Left ventricle myocardium inferior (tissue), 1 donor: ENCODE measurements around the gene STK38. TPM values are rescaled to one million over a fixed set of nuclear protein-coding genes. Genes with fewer than 3 reads are reported as not detected.
"Not testable (repeated sequence)": the region's sequence is repeated elsewhere in the genome, so short reads cannot be mapped to it uniquely, and the experiment has no call there.

Experiments
- DNase-seq: peaks from one replicate; pipeline ENCODE4 v3.0.0-alpha.2; 2020
- H3K27ac ChIP-seq: fragments of 200-600 bp; replicated peaks from 2 replicates; pipeline ENCODE4 v1.8.0; 2021
- H3K27me3 ChIP-seq: fragments of 200-600 bp; 2 replicates; pipeline ENCODE4 v1.8.0; 2021; ENCODE audit warnings: low read depth
- H3K36me3 ChIP-seq: fragments of 200-600 bp; 2 replicates; pipeline ENCODE4 v1.8.0; 2021
- H3K4me1 ChIP-seq: fragments of 200-600 bp; 2 replicates; pipeline ENCODE4 v1.8.0; 2021
- H3K4me3 ChIP-seq: fragments of 200-600 bp; 2 replicates; pipeline ENCODE4 v1.8.0; 2021; ENCODE audit warnings: mild to moderate bottlenecking, moderate library complexity
- H3K9me3 ChIP-seq: fragments of 200-600 bp; replicated peaks from 2 replicates; pipeline ENCODE4 v1.8.0; 2021
- CTCF ChIP-seq: fragments of 200-600 bp; IDR thresholded peaks from 2 replicates; pipeline ENCODE4 v1.8.0; 2021; ENCODE audit warnings: antibody characterized with exemption, mild to moderate bottlenecking, borderline replicate concordance
- intact Hi-C: fragments of 100-400 bp; cut with micrococcal nuclease; formaldehyde crosslinking; loops from one replicate; pipeline ENCODE4 v1.11.0; 2022
- total RNA-seq: library from RNA; stranded (reverse); fragmentation: NEBNext Ultra II Directional; extraction: Animal tissue kit (Norgen Biotek cat#: 25700); gene quantifications from one replicate; pipeline ENCODE4 v1.2.1, GENCODE V29; 2021
- donor health status: DM: no; HTN: yes; CAD: no; lungs with severe emphysema.

Gene STK38
- total RNA-seq, 1 donor from 2014 or later: 25.5 TPM

- no peak for DNase-seq
- no peaks in the 10 kb centered on the region for H3K36me3 ChIP-seq
- H3K9me3 ChIP-seq: no peaks in the 10 kb centered on the region
- intact Hi-C loops: no loop called here
- H3K27ac ChIP-seq: peak overlapping the region; percentile 77
- peak overlapping the region; percentile 29 for H3K4me3 ChIP-seq
- H3K4me1 ChIP-seq: peaks cover 17% of the 10 kb centered on the region
- TF ChIP-seq CTCF: no peak
- no peaks in the 10 kb centered on the region for H3K27me3 ChIP-seq
These were observed 32.9 kb upstream of the STK38 start for GRCh38 chr6:36580184-36580526.

- intact Hi-C loops: no loop called here
These were observed 31.2 kb upstream of the STK38 start for GRCh38 chr6:36578431-36578830.

GRCh38 chr6:36578030-36578429 is 30.8 kb upstream of the STK38 start:
- Histone ChIP-seq H3K36me3 (no peaks in the 10 kb centered on the region), H3K27ac (no peak overlapping the region), H3K27me3 (no peaks in the 10 kb centered on the region), H3K9me3 (no peaks in the 10 kb centered on the region), H3K4me3 (no peak overlapping the region), H3K4me1 (peaks cover 17% of the 10 kb centered on the region)
- intact Hi-C loops: no loop called here
- no peak for TF ChIP-seq CTCF
- DNase-seq: no peak

More at GRCh38 chr6:36578431-36578830, 31.2 kb upstream of the STK38 start:
- no peak for TF ChIP-seq CTCF
- H3K27me3 ChIP-seq: no peaks in the 10 kb centered on the region
- no peak for DNase-seq
- peaks cover 17% of the 10 kb centered on the region for H3K4me1 ChIP-seq
- no peaks in the 10 kb centered on the region for H3K36me3 ChIP-seq
- H3K27ac ChIP-seq: no peak overlapping the region
- no peaks in the 10 kb centered on the region for H3K9me3 ChIP-seq
- H3K4me3 ChIP-seq: no peak overlapping the region

GRCh38 chr6:36577301-36577700 is 30.0 kb upstream of the STK38 start:
- intact Hi-C loops: no loop called here
- H3K27ac ChIP-seq: no peak overlapping the region
- no peaks in the 10 kb centered on the region for H3K36me3 ChIP-seq
- no peak for TF ChIP-seq CTCF
- no peak overlapping the region for H3K4me3 ChIP-seq
- H3K27me3 ChIP-seq: no peaks in the 10 kb centered on the region
- DNase-seq: no peak
- no peaks in the 10 kb centered on the region for H3K9me3 ChIP-seq
- H3K4me1 ChIP-seq: peaks cover 17% of the 10 kb centered on the region

GRCh38 chr6:36576578-36576977 is 29.3 kb upstream of the STK38 start:
- intact Hi-C loops: no loop called here
- Histone ChIP-seq H3K9me3 (peaks cover under 1% of the 10 kb centered on the region), H3K27me3 (no peaks in the 10 kb centered on the region), H3K4me1 (peaks cover 17% of the 10 kb centered on the region), H3K27ac (no peak overlapping the region), H3K36me3 (no peaks in the 10 kb centered on the region), H3K4me3 (no peak overlapping the region)
- DNase-seq: no peak
- TF ChIP-seq CTCF: no peak

GRCh38 chr6:36574679-36575078 is 27.4 kb upstream of the STK38 start:
- no peak for DNase-seq
- Histone ChIP-seq H3K36me3 (no peaks in the 10 kb centered on the region), H3K27ac (no peak overlapping the region), H3K4me1 (peaks cover 8% of the 10 kb centered on the region), H3K9me3 (peaks cover 5% of the 10 kb centered on the region), H3K4me3 (no peak overlapping the region), H3K27me3 (no peaks in the 10 kb centered on the region)
- no peak for TF ChIP-seq CTCF
- intact Hi-C loops: no loop called here

- H3K27me3 ChIP-seq, intact Hi-C loops, H3K27ac ChIP-seq, DNase-seq, H3K4me1 ChIP-seq, H3K4me3 ChIP-seq, H3K9me3 ChIP-seq, H3K36me3 ChIP-seq: not testable (repeated sequence)
These were observed 25.4 kb upstream of the STK38 start for GRCh38 chr6:36572353-36573311.
